SK-N-SH (cell line): ENCODE measurements around the gene CNTNAP2.

Experiments used
- CTCF ChIP-seq: fragments of 200-600 bp; sonication (generic); IDR thresholded peaks from 2 replicates; pipeline ENCODE4 v1.6.1; 2017; ENCODE audit warnings: antibody characterized with exemption, mild to moderate bottlenecking, moderate library complexity
- EZH2phosphoT487 ChIP-seq: fragments of 200-600 bp; sonication (generic); IDR thresholded peaks from 2 replicates; pipeline ENCODE4 v1.6.1; 2017; ENCODE audit warnings: low read depth, mixed run types, mild to moderate bottlenecking, antibody characterized with exemption, moderate library complexity, borderline replicate concordance
- FOXJ3 ChIP-seq: sonication (generic); formaldehyde crosslinking; IDR thresholded peaks from 2 replicates; pipeline ENCODE4 v1.5.1; 2020; ENCODE audit warnings: mild to moderate bottlenecking, missing genetic modification reagents
- RFX5 ChIP-seq: IDR thresholded peaks from 2 replicates; pipeline ENCODE4 v1.6.1; 2012; ENCODE audit warnings: mild to moderate bottlenecking, improper control_type of control experiment, low read length
- TEAD4 ChIP-seq: IDR thresholded peaks from 2 replicates; pipeline ENCODE4 v1.4.0; 2012; ENCODE audit warnings: mild to moderate bottlenecking, borderline replicate concordance; ENCODE audit not compliant: insufficient read depth

- TF ChIP-seq CTCF = no peak
- TF ChIP-seq TEAD4 = no peak
- TF ChIP-seq EZH2phosphoT487 = no peak
- TF ChIP-seq FOXJ3 (CRISPR knock-in tag) = no peak
- no peak for TF ChIP-seq RFX5
Observed at GRCh38 chr7:147990942-147991341, 1874.3 kb downstream of the CNTNAP2 start.
